Loucy (cell line): ENCODE results near the gene KDM6B.

Source experiments
- CTCF ChIP-seq: fragments of 200-600 bp; sonication (generic); conservative IDR thresholded peaks from 2 replicates; pipeline ENCODE4 v1.5.1; 2014; ENCODE audit warnings: mild to moderate bottlenecking, antibody characterized with exemption, low read length
- EZH2phosphoT487 ChIP-seq: fragments of 200-600 bp; IDR thresholded peaks from 2 replicates; pipeline ENCODE4 v1.6.1; 2018; ENCODE audit warnings: antibody characterized with exemption, mild to moderate bottlenecking, moderate library complexity, borderline replicate concordance

- TF ChIP-seq CTCF (no peak), EZH2phosphoT487 (no peak)
Observed at GRCh38 chr17:7803981-7804380, 30.0 kb upstream of the KDM6B start.
